K562 (cell line): Measurements from ENCODE around the gene TEAD3. TPM values are rescaled to one million over a fixed set of nuclear protein-coding genes. Genes with fewer than 3 reads are reported as not detected.
"Not testable (repeated sequence)": the region's sequence is repeated elsewhere in the genome, so short reads cannot be mapped to it uniquely, and the experiment has no call there.

Experiments used
- ATAC-seq: fragments of 200-7000 bp; cut with Tn5 transposase; 3 replicates; pipeline ENCODE4 v1.9.1; 2020; ENCODE audit warnings: moderate library complexity
- BruUV-seq: library from RNA; stranded (reverse); fragments of 400-500 nt; replicated peaks from 2 replicates; lab custom pipeline; 2021; lab: Mats Ljungman, UMichigan
- CTCF ChIA-PET: fragments of 300-600 bp; formaldehyde crosslinking; extraction: SDS; loops from one replicate; lab custom pipeline; 2021; ENCODE audit warnings: low intra/inter-chr PET ratio; lab: Yijun Ruan, JAX
- POLR2A ChIA-PET: fragments of 300-600, 350-650 bp; sonication (Branson Sonifier 250); formaldehyde crosslinking; extraction: SDS; loops from one replicate; lab custom pipeline; 2021; ENCODE audit warnings: antibody characterized with exemption, inconsistent platforms; lab: Yijun Ruan, JAX
- DNase-seq, 4 experiments: peaks; one replicate each; pipeline versions ENCODE4 v3.0.0 to v3.0.0-alpha.2; 2011 to 2018; ENCODE audit warnings: low spot score in 3 of 4, mixed read lengths in 3 of 4; ENCODE audit errors: extremely low read depth in 1 of 4
- FAIRE-seq: peaks from 2 replicates; lab custom pipeline; 2011; peaks lifted over from hg19 to GRCh38; lab: Jason Lieb, UNC
- H2AFZ ChIP-seq: 2 replicates; pipeline ENCODE4 v1.6.0; 2011; ENCODE audit warnings: low read depth, low read length, control low read depth, inconsistent platforms
- H3K27ac ChIP-seq: fragments of 200-600 bp; 3 replicates; pipeline ENCODE4 v1.8.0; 2011; ENCODE audit warnings: low read depth, mild to moderate bottlenecking, control low read depth, inconsistent platforms, low read length, moderate library complexity, mixed read lengths; ENCODE audit errors: extremely low read depth
- H3K27me3 ChIP-seq, 2 experiments: fragments of 300-600 bp in 1 of 2; 2 replicates in 1 of 2; 3 replicates in 1 of 2; pipeline versions ENCODE4 v1.6.0 to v1.8.0; 2011; ENCODE audit warnings: inconsistent platforms in 2 of 2, low read length in 2 of 2, mild to moderate bottlenecking in 1 of 2, mixed read lengths in 1 of 2, moderate library complexity in 1 of 2; ENCODE audit not compliant: control insufficient read depth in 2 of 2, insufficient read depth in 2 of 2
- H3K36me3 ChIP-seq: fragments of 300-600 bp; 3 replicates; pipeline ENCODE4 v1.8.0; 2011; ENCODE audit warnings: mild to moderate bottlenecking, low read length, inconsistent platforms; ENCODE audit not compliant: control insufficient read depth, insufficient read depth
- H3K4me1 ChIP-seq, 2 experiments: fragments of 200-600 bp in 1 of 2; replicated peaks in 1 of 2; 2 replicates in 1 of 2; 3 replicates in 1 of 2; pipeline versions ENCODE4 v1.5.1 to v1.8.0; 2011; ENCODE audit warnings: inconsistent platforms in 2 of 2, low read length in 2 of 2, mild to moderate bottlenecking in 1 of 2, mixed read lengths in 1 of 2, moderate library complexity in 1 of 2; ENCODE audit not compliant: control insufficient read depth in 2 of 2, insufficient read depth in 2 of 2
- H3K4me2 ChIP-seq: 2 replicates; pipeline ENCODE4 v1.6.1; 2011; ENCODE audit warnings: low read length, control low read depth, inconsistent platforms, mixed read lengths; ENCODE audit not compliant: insufficient read depth
- H3K4me3 ChIP-seq: fragments of 200-600 bp; sonication (generic), shearing (Covaris generic); 2 replicates; pipeline ENCODE4 v1.5.1; 2016; ENCODE audit warnings: control low read depth, inconsistent platforms
- H3K79me2 ChIP-seq: fragments of 200-600 bp; 3 replicates; pipeline ENCODE4 v1.8.0; 2011; ENCODE audit warnings: low read length, inconsistent platforms; ENCODE audit not compliant: control insufficient read depth, insufficient read depth
- H3K9ac ChIP-seq, 2 experiments: 2 replicates each; pipeline versions ENCODE4 v1.6.0 to v1.6.1; 2011; ENCODE audit warnings: low read depth in 2 of 2, low read length in 2 of 2, control low read depth in 1 of 2, inconsistent platforms in 1 of 2, mild to moderate bottlenecking in 1 of 2, mixed read lengths in 1 of 2; ENCODE audit not compliant: insufficient read depth in 1 of 2
- H3K9me1 ChIP-seq: one replicate; pipeline ENCODE4 v1.6.0; 2011; ENCODE audit warnings: inconsistent platforms, mild to moderate bottlenecking, low read length, moderate library complexity; ENCODE audit not compliant: control insufficient read depth, insufficient read depth
- H3K9me3 ChIP-seq: replicated peaks from 2 replicates; pipeline ENCODE4 v1.5.1; 2011; ENCODE audit warnings: low read depth, low read length, inconsistent platforms; ENCODE audit not compliant: control insufficient read depth, insufficient read depth
- H4K20me1 ChIP-seq: replicated peaks from 2 replicates; pipeline ENCODE4 v1.6.1; 2011; ENCODE audit warnings: low read length, inconsistent platforms, mixed read lengths; ENCODE audit not compliant: control insufficient read depth, insufficient read depth
- ATF1 ChIP-seq, 2 experiments: fragments of 450-650 bp in 1 of 2; IDR thresholded peaks; 2 replicates each; pipeline ENCODE4 v1.6.1; 2016; ENCODE audit warnings: missing compliant biosample characterization in 1 of 2, missing genetic modification characterization in 1 of 2
- CREM ChIP-seq: IDR thresholded peaks from 2 replicates; pipeline ENCODE4 v1.6.1; 2014; ENCODE audit warnings: antibody characterized with exemption, low read depth
- CTCF ChIP-seq, 3 experiments: IDR thresholded peaks in 2 of 3; conservative IDR thresholded peaks in 1 of 3; 2 replicates each; pipeline ENCODE4 v1.5.1; 2011 to 2012; ENCODE audit warnings: low read length in 3 of 3, mild to moderate bottlenecking in 3 of 3, control low read depth in 2 of 3, improper control_type of control experiment in 1 of 3, inconsistent platforms in 1 of 3, low read depth in 1 of 3, mixed read lengths in 1 of 3, moderate library complexity in 1 of 3; ENCODE audit not compliant: insufficient read depth in 2 of 3
- RAD21 ChIP-seq, 2 experiments: fragments of 250-450 bp in 1 of 2; fragments of 450-650 bp in 1 of 2; sonication (Bioruptor Pico) in 1 of 2; formaldehyde crosslinking in 1 of 2; IDR thresholded peaks in 1 of 2; conservative IDR thresholded peaks in 1 of 2; 2 replicates each; pipeline versions ENCODE4 v1.4.0 to v1.8.0; 2020 to 2022; ENCODE audit warnings: mild to moderate bottlenecking in 2 of 2, moderate library complexity in 1 of 2
- WHSC1 ChIP-seq: IDR thresholded peaks from one replicate; pipeline ENCODE4 v1.6.1; 2012; ENCODE audit warnings: low read length, control low read depth, inconsistent platforms
- WGBS: fragments of 100-300 bp; shearing (Covaris generic); methylation state at CpG from one replicate; pipeline ENCODE4 v1.1.6; 2016; ENCODE audit warnings: low coverage, mixed read lengths; ENCODE audit not compliant: insufficient coverage; ENCODE audit errors: missing lambda C conversion rate; 5-methylcytosine and 5-hydroxymethylcytosine counted together
- in situ Hi-C: fragments of 300-500 bp; cut with MboI; formaldehyde crosslinking; loops from 4 replicates; pipeline ENCODE4 v1.15.0; 2018; ENCODE audit warnings: inconsistent platforms, mixed read lengths
- intact Hi-C: fragments of 100-400 bp; cut with micrococcal nuclease; formaldehyde crosslinking; loops from 2 replicates; pipeline ENCODE4 v1.14.2; 2022
- polyA plus RNA-seq, 8 experiments: library from polyadenylated mRNA; depleted of rRNA in 4 of 8; stranded (reverse) in 5 of 8; unstranded in 3 of 8; fragments of >200 nt; fragmentation: Nextera tagmentation in 2 of 8; fragmentation: Illumina TruSeq in 1 of 8; extraction: Ambion mirVana in 2 of 8; extraction: Trizol in 1 of 8; gene quantifications; 2 replicates each; pipeline versions ENCODE4 v1.2.1 to v1.2.3, GENCODE V29; 2011 to 2014; ENCODE audit warnings: inconsistent platforms in 1 of 8, missing spikeins in 1 of 8
- total RNA-seq, 7 experiments: library from RNA; depleted of rRNA in 6 of 7; stranded (reverse); fragments of >200 nt in 6 of 7; fragmentation: Illumina TruSeq in 2 of 7; extraction: Trizol in 2 of 7; gene quantifications; 2 replicates each; pipeline versions ENCODE4 v1.2.1 to v1.2.3, GENCODE V29; 2011 to 2021; ENCODE audit warnings: low replicate concordance in 1 of 7

Gene TEAD3
- total and polyA plus RNA-seq, 9 of the 15 experiments (the other 6 are each of a cell fraction or from before 2014, with no cell fraction given): 0.63 to 13.2 (median 3.3) TPM

- no peak overlapping the region for H3K9ac ChIP-seq
- intact Hi-C loops: no loop called here
- in situ Hi-C loops: no loop called here
- no peaks in the 10 kb centered on the region for H3K9me1 ChIP-seq
- DNase-seq: no peak
- no TSS peak for BruUV-seq
- H3K27ac ChIP-seq: no peak overlapping the region
- no peak overlapping the region for H3K4me3 ChIP-seq
- ATAC-seq: no peak
- POLR2A ChIA-PET: interaction anchor here (0.6 to 2.2 kb wide), 6 partner anchors 16 to 220 kb away, joined by 3 to 6 read pairs (median 3); partner anchors contain the start of genes ARMC12 and TEAD3
- no peaks in the 10 kb centered on the region for H4K20me1 ChIP-seq
- H2AFZ ChIP-seq: no peak overlapping the region
- CTCF ChIA-PET: no interaction called here
- 14% methylated on average over 6 of the region's 6 CpGs for whole genome bisulfite sequencing
- no peaks in the 10 kb centered on the region for H3K9me3 ChIP-seq
- H3K79me2 ChIP-seq: no peaks in the 10 kb centered on the region
- no peak for TF ChIP-seq ATF1 (CRISPR knock-in tag; IDR thresholded peaks at IDR 0.05)
- peak; percentile 66 for TF ChIP-seq ATF1 (tag; IDR thresholded peaks at IDR 0.05)
- TF ChIP-seq CREM: peak; percentile 29; the same call in 1 of the 2 replicates
- TF ChIP-seq WHSC1: no peak
- peak; percentile 55 for FAIRE-seq
- no peaks in the 10 kb centered on the region for H3K36me3 ChIP-seq
- H3K27me3 ChIP-seq: peaks cover 16 to 34% of the 10 kb centered on the region in 2 experiments
- H3K4me2 ChIP-seq: no peak overlapping the region
- H3K4me1 ChIP-seq: peaks cover 0 to 1% of the 10 kb centered on the region in 2 experiments; a peak in 1 of 5 replicates
Observed at GRCh38 chr6:35516712-35517111, 19.8 kb upstream of the TEAD3 start.

- H3K4me2 ChIP-seq, DNase-seq, H3K79me2 ChIP-seq, H3K36me3 ChIP-seq, H3K4me1 ChIP-seq, H3K4me3 ChIP-seq, CTCF ChIA-PET, H3K9me3 ChIP-seq, in situ Hi-C loops, intact Hi-C loops, H4K20me1 ChIP-seq, H3K9ac ChIP-seq, FAIRE-seq, BruUV-seq, H3K27ac ChIP-seq, H2AFZ ChIP-seq, H3K9me1 ChIP-seq: not testable (repeated sequence)
- H3K27me3 ChIP-seq: peaks cover 15 to 33% of the 10 kb centered on the region in 2 experiments; a peak in 4 of 5 replicates
- POLR2A ChIA-PET: interaction anchor here (1.0 kb wide), 1 partner anchor 15 kb away, joined by 3 read pairs; no protein-coding TSS in a partner anchor
- ATAC-seq: peak; percentile 50
- peak in 1 of 2 experiments; percentile 40; a peak in 1 of 4 replicates for TF ChIP-seq RAD21 (CRISPR knock-in tag; conservative IDR thresholded peaks at IDR 0.05 in 1 of 2, IDR thresholded peaks at IDR 0.05 in 1 of 2)
- TF ChIP-seq CTCF (IDR thresholded peaks at IDR 0.05 in 2 of 3, conservative IDR thresholded peaks at IDR 0.05 in 1 of 3; ENCODE audit: insufficient read depth in 2 of 3, low read depth in 1 of 3, low read length in 3 of 3): peak in 1 of 3 experiments; percentile 31; a peak in 1 of 6 replicates
- WGBS: 8% methylated on average over 6 of the region's 6 CpGs
Observed at GRCh38 chr6:35515939-35516338, 19.1 kb upstream of the TEAD3 start.
